22Rv1 (cell line): ENCODE results near the gene CHRNA1.

Source experiments
- H3K27ac ChIP-seq: fragments of 450-650 bp; 2 replicates; pipeline ENCODE4 v1.5.1; 2017
- CTCF ChIP-seq: fragments of 450-650 bp; IDR thresholded peaks from 2 replicates; pipeline ENCODE4 v1.5.1; 2017; ENCODE audit warnings: mild to moderate bottlenecking
- ZFX ChIP-seq: fragments of 450-650 bp; IDR thresholded peaks from 2 replicates; pipeline ENCODE4 v1.6.1; 2017; ENCODE audit warnings: antibody characterized with exemption, borderline replicate concordance

CHRNA1 gene

DNA sequence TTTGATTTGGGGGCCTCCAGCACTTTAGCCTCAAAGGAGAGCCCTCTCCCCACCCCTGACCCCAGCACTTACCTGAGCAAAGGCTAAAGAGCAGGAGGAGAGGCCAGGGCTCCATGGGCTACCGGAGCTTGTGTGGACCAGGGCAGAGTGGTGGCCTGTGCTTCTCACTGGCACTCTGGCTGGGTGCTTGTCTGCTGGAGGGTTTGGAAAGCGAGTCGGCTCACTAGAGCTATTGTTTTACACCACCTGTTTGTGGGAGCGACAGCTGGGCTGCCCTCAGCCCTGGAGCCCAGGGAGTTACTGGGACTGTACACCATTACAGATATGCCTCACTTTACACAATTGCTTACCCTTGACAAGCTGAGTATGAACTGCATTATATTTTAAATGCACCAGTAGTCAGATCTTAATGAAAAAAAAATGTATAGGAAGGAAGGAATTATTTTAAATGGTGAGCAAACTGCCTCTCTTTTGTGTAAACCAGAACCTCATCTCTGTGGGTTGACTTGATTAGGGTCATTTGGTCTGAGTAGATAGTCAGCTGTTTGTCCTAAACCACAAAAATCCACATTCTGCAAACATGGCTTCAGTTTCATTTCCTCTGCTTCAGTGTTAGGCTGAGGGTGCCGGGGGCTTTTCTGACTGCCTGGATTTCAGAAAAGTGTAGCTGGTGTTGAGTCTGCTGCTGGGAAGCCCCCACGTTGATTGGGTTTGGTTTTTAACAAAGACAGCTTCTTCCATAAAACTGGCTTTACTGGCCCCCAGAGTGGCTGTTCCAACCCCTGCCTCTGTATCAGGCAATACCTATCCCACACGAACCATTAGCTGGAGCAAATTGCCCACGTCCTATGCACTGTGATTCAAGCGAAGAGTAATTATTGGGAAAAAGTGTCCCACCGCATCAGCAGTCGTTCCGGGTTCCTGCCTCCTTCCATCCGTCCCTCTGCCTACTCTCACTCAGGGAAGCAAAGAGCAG, at the start of gene CHRNA1:
CHRNA1 (minus strand) TSS at position 193 of the 976 bp plus-strand sequence; CDS start at position 115, 78 bp downstream.
- TF ChIP-seq ZFX (no peak), CTCF (no peak)
- H3K27ac ChIP-seq, result no peak within 1 kb of the TSS

- H3K27ac ChIP-seq, result no peak overlapping the region
- TF ChIP-seq CTCF (no peak), ZFX (no peak)
Measured at GRCh38 chr2:174812037-174812436, 47.8 kb upstream of the CHRNA1 start.

DNA sequence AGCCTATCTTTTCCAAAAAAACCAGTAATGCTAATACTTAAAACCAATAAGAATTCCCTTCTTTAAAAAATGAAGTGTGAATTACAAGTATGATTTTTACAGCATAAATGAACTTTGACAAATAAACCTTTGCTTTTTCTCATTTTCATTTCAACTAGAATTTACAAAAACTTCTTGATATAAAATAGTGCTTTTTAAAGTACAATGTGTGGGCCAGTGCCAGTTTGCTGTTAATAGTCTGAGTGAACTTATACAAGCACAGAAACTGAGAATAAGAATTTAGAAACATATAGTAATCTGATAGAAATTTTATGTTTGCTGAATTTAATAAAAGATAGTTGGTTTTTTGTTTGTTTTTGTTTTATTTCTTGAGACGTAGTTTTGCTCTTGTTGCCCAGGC, 43.7 kb upstream of the CHRNA1 start:
- no peak overlapping the region for H3K27ac ChIP-seq
- TF ChIP-seq ZFX (no peak), CTCF (no peak)

DNA sequence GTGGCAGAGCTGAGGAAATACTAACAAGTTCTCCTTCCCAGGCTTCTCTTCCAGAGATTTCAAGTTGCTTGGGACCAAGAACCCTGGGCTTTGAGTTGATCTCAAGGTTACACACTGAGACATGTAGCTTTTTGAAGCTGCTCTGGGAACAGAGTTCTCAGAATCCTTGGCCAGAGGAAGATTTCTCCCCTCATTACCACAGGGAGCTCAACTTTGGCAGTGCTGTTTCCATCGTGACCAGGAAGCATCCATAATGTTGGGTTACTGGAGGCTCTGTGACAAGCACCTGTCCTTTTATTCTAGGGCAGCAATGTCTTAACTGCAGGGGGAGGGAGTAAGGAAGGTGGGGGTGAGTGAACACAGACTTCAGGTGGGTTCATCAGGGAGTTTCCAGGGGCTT, 41.5 kb upstream of the CHRNA1 start:
- no peak overlapping the region for H3K27ac ChIP-seq
- TF ChIP-seq CTCF (no peak), ZFX (no peak)

GRCh38 chr2:174802459-174802858, 38.2 kb upstream of the CHRNA1 start:
- no peak overlapping the region for H3K27ac ChIP-seq
- TF ChIP-seq CTCF, result no peak

GRCh38 chr2:174800436-174801205, 36.3 kb upstream of the CHRNA1 start:
- no peak for TF ChIP-seq ZFX
- no peak for TF ChIP-seq CTCF
- H3K27ac ChIP-seq, result no peak overlapping the region

GRCh38 chr2:174798801-174799200, 34.5 kb upstream of the CHRNA1 start:
- no peak overlapping the region for H3K27ac ChIP-seq
- TF ChIP-seq CTCF, result no peak
- TF ChIP-seq ZFX, result no peak
